Small intestine (tissue), 7 donors: ENCODE measurements around the gene SLC39A1. TPM values are rescaled to one million over a fixed set of nuclear protein-coding genes. Genes with fewer than 3 reads are reported as not detected.

Source experiments
- DNase-seq, 2 donors: peaks; one replicate each; pipeline versions ENCODE4 v3.0.0 to v3.0.0-alpha.2; 2013
- FAIRE-seq: peaks from 2 replicates; lab custom pipeline; 2012; peaks lifted over from hg19 to GRCh38; lab: Jason Lieb, UNC
- H3K27ac ChIP-seq, 3 donors: one replicate each; pipeline ENCODE4 v1.5.1; 2013; ENCODE audit warnings: low read length in 2 of 3, mild to moderate bottlenecking in 2 of 3, control low read depth in 1 of 3, inconsistent platforms in 1 of 3, low read depth in 1 of 3, moderate library complexity in 1 of 3
- H3K27me3 ChIP-seq, 3 donors: one replicate each; pipeline ENCODE4 v1.6.1; 2013; ENCODE audit warnings: low read length in 3 of 3, inconsistent platforms in 1 of 3; ENCODE audit not compliant: control insufficient read depth in 3 of 3, insufficient read depth in 3 of 3
- H3K36me3 ChIP-seq, 3 donors: one replicate each; pipeline ENCODE4 v1.6.1; 2013; ENCODE audit warnings: low read length in 3 of 3, inconsistent platforms in 1 of 3, low read depth in 1 of 3, mild to moderate bottlenecking in 1 of 3, moderate library complexity in 1 of 3; ENCODE audit not compliant: control insufficient read depth in 3 of 3, insufficient read depth in 2 of 3
- H3K4me1 ChIP-seq, 3 donors: one replicate each; pipeline ENCODE4 v1.6.1; 2013; ENCODE audit warnings: low read length in 2 of 3, inconsistent platforms in 1 of 3, low read depth in 1 of 3, mild to moderate bottlenecking in 1 of 3, moderate library complexity in 1 of 3; ENCODE audit not compliant: control insufficient read depth in 3 of 3, insufficient read depth in 2 of 3
- H3K4me3 ChIP-seq, 3 donors: one replicate each; pipeline ENCODE4 v1.5.1; 2013; ENCODE audit warnings: low read length in 3 of 3, control low read depth in 1 of 3, inconsistent platforms in 1 of 3, low read depth in 1 of 3, mild to moderate bottlenecking in 1 of 3, moderate library complexity in 1 of 3
- H3K9me3 ChIP-seq, 2 donors: one replicate each; pipeline ENCODE4 v1.6.1; 2013; ENCODE audit warnings: low read depth in 1 of 2, low read length in 1 of 2; ENCODE audit not compliant: control insufficient read depth in 2 of 2, insufficient read depth in 1 of 2
- WGBS, 3 donors: extraction: QIAGEN DNeasy Blood & Tissue Kit; methylation state at CpG; one replicate each; pipeline ENCODE4 v1.1.7; 2013; 5-methylcytosine and 5-hydroxymethylcytosine counted together
- polyA plus RNA-seq, 4 donors: library from polyadenylated mRNA; stranded (reverse) in 3 of 4; unstranded in 1 of 4; fragments of 200-250 nt in 3 of 4; fragments of 120-200 nt in 1 of 4; gene quantifications; one replicate each; pipeline versions ENCODE4 v1.2.1 to v1.2.3, GENCODE V29; 2013
- donor health status: healthy with polysubstance abuse.
- donor health status: control.
- donor health status: control.
- donor health status: Bipolar disorder and iron deficiency.
- donor health status: healthy.

The SLC39A1 gene
- polyA plus RNA-seq, 4 donors, result 23.7 to 100 (median 65.4) TPM

DNA sequence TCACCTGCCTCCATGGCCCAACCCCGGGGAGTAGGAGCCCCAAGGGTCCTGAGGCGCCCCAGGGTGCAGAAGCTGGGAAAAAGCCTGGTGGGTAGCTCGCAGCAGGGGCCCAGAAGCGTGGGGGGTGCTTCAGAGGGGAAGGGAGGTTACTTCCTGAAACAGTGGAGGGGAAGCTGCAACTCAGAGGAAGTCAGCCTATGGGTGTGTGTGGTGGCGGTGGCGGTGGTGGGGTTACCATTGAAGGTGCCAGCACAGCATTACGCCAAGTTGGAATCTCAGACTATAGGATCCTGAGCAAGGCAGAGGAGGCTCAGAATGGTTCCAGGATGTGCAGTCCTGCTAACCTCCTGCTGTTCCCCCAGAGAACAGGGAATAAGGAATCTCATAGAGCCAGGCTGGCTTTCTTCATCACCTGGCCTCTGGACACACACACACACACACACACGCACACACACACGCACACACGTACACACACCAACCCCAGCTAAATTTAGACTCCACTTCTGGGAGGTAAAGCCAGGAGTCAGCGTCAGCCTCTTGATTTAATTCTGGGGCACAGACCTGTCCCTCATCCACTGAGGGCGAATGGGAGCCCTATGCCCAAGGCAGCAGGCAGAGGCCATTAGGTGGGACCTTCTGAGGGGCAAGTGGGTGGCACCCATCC lies 18.1 kb downstream of the SLC39A1 start:
- Histone ChIP-seq H3K36me3 (peaks cover 4 to 74% (median 16%) of the 10 kb centered on the region in 3 donors), H3K27ac (peak overlapping the region; percentile 88 to 97 (median 91)), H3K9me3 (no peaks in the 10 kb centered on the region), H3K4me1 (peaks cover 0 to 7% (median 0%) of the 10 kb centered on the region in 3 donors), H3K27me3 (no peaks in the 10 kb centered on the region), H3K4me3 (peak overlapping the region; percentile 87 to 95 (median 90))
- WGBS, 3 donors, result 19 to 27% (median 20%) methylated on average over 10 to 12 of the region's 12 CpGs
- DNase-seq, result peak in 1 of 2 donors; percentile 46
- FAIRE-seq, result no peak

- Histone ChIP-seq H3K4me1 (peaks cover 0 to 7% (median 0%) of the 10 kb centered on the region in 3 donors), H3K36me3 (peaks cover 4 to 76% (median 20%) of the 10 kb centered on the region in 3 donors), H3K27me3 (no peaks in the 10 kb centered on the region), H3K9me3 (no peaks in the 10 kb centered on the region), H3K27ac (peak overlapping the region in 2 of 3 donors; percentile 88 to 97), H3K4me3 (peak overlapping the region; percentile 87 to 95 (median 90))
- FAIRE-seq, result no peak
- no peak for DNase-seq
- WGBS, 3 donors, result 48 to 63% (median 57%) methylated on average over 3 of the region's 3 CpGs
These were observed 18.6 kb downstream of the SLC39A1 start for GRCh38 chr1:153944827-153945117.

DNA sequence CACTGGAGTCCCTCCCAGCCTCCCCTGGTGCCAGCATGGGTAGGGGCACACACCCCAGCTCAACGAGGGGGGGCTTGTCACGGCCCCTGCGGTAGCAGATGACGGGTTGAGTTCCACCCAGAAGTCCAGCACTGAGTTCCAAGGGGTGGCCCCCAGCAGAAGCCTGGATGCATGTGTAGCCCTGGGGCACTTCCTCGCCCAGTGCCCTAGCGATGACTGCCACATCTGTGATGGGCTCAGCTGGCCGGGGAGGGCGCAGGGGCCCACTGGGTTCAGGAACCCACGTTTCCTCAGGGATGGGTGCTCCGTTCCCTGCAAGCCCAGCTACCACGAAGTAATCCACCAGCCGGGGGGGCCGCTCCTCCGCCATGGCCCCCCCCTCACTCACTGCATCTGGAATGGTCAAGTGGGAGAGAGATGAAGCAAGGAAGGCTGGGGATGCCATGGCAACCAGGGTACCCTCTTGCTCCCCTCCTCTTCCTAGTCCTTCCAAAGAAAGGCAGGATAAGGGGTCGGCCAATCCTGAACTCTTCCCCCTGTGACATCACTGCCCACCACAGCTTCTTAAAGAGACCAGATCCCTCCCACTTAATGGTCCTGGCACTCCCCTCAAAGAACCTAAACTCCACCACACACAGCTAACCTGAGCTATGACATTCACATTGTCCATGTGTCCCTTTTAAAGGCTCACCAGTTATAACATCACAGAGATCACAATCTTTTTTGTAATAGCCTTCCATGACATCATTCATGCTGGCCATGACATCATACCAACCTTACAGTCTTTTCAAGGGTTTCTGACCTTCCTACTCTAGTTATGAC lies 19.1 kb downstream of the SLC39A1 start:
- WGBS, 3 donors, result 86 to 87% (median 87%) methylated on average over 15 of the region's 15 CpGs
- H3K4me3 ChIP-seq, result no peak overlapping the region
- peaks cover 8 to 77% (median 19%) of the 10 kb centered on the region in 3 donors for H3K36me3 ChIP-seq
- H3K27ac ChIP-seq, result peak overlapping the region in 1 of 3 donors; percentile 97
- peaks cover 0 to 7% (median 0%) of the 10 kb centered on the region in 3 donors for H3K4me1 ChIP-seq
- H3K27me3 ChIP-seq, result no peaks in the 10 kb centered on the region
- FAIRE-seq (no peak), DNase-seq (no peak)
- no peaks in the 10 kb centered on the region for H3K9me3 ChIP-seq

GRCh38 chr1:153942766-153943549 lies 20.4 kb downstream of the SLC39A1 start:
- FAIRE-seq, result no peak
- no peak for DNase-seq
- whole genome bisulfite sequencing, 3 donors, result 89 to 92% (median 91%) methylated on average over 11 of the region's 11 CpGs
- no peak overlapping the region for H3K27ac ChIP-seq
- no peaks in the 10 kb centered on the region for H3K27me3 ChIP-seq
- H3K36me3 ChIP-seq, result peaks cover 4 to 72% (median 15%) of the 10 kb centered on the region in 3 donors
- peaks cover 0 to 7% (median 0%) of the 10 kb centered on the region in 3 donors for H3K4me1 ChIP-seq
- no peak overlapping the region for H3K4me3 ChIP-seq
- H3K9me3 ChIP-seq, result no peaks in the 10 kb centered on the region

DNA sequence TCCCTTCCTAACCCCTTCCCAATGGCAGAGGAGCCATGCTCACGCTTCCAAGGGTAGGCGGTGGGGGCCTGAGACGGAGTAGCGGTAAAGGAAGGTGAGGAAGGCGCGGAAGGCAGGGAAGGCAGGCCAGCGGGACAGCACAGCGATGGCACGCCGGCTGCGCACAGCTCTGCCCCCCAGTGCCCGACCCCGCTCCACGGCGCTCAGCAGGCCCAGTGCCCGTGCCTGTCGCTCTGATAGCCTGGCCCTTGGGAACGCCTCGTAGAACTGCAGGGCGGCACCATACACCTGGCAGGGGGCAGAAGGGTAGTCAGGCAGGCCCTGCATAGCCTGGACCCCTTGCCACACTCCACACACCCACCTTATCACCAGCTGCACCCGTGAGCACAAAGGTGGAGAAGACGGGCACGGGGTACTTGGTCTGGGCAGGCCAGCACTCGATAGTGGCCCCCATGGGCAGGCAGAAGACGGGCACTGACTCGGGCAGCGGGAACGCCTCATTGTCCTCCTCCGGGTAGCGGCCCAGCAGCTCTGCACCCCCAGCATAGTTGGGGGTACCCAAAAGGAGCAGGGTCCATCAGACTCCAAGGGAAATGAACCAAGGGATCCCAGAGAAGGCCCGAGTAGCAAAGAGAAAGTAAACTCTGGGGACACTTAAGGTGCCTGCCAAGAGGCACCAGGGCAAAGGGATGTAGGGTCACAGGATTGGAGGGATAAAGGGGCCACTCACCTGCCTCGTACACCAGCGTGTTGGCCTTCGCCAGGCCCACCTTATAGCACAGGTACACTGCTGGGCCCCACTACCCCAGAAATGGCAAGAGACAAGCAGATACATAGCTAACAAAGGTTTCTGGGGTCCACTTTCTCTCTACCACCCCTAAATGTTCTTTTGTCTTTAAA lies 21.3 kb downstream of the SLC39A1 start:
- WGBS, 3 donors, result 93 to 94% (median 94%) methylated on average over 29 to 34 of the region's 34 CpGs
- DNase-seq (no peak), FAIRE-seq (no peak)
- H3K9me3 ChIP-seq, result no peaks in the 10 kb centered on the region
- H3K4me1 ChIP-seq, result peaks cover 0 to 7% (median 0%) of the 10 kb centered on the region in 3 donors
- no peaks in the 10 kb centered on the region for H3K27me3 ChIP-seq
- H3K36me3 ChIP-seq, result peaks cover 4 to 72% (median 15%) of the 10 kb centered on the region in 3 donors
- H3K27ac ChIP-seq, result no peak overlapping the region
- H3K4me3 ChIP-seq, result no peak overlapping the region

DNA sequence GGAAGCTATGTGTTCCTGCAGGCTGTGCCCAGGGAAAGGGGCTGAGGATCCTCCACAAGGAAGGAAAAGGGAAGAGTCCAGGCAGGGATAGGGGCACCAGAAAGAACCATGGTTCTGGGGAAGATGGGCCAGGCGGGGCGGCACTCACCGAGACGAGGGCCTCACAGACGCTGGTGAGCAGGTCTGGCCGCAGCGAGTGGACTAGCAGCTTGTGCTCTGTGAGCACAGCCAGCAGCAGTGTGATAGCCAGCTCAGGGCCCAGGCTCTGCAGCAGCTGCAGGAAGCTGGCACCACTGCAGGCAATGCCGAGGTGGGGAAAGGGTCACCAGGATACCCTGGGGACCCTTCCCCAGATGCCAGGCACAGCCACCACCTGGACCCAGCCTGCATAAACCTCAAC lies 22.6 kb downstream of the SLC39A1 start:
- no peak for FAIRE-seq
- WGBS, 3 donors, result 89 to 94% (median 92%) methylated on average over 8 of the region's 8 CpGs
- no peak for DNase-seq

DNA sequence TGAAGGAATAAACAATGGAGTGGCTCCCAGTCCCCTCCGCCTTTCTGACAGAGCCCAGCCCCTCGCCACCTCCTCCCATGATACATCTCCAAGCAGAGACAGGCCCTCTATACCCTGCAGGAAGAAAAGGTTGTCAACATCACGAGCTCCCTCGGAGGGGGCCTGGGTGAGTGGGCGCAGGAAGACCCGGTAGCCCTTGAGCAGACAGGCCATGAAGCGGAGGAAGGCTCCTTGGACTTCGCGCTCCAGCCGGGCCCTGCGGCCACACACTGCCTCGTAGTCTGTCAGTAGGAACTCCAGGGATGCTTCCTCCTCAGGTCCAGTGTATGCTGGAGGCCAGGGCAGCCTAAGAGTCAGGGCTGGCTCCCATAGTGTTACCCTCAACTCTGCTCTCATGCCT lies 23.9 kb downstream of the SLC39A1 start:
- Histone ChIP-seq H3K27me3 (no peaks in the 10 kb centered on the region), H3K4me3 (no peak overlapping the region), H3K36me3 (peaks cover 9 to 87% (median 25%) of the 10 kb centered on the region in 3 donors), H3K9me3 (no peaks in the 10 kb centered on the region), H3K27ac (no peak overlapping the region), H3K4me1 (no peaks in the 10 kb centered on the region)
- DNase-seq, result no peak
- 96 to 97% (median 96%) methylated on average over 12 of the region's 12 CpGs for WGBS, 3 donors
- no peak for FAIRE-seq

More for the DNA sequence above, 22.6 kb downstream of the SLC39A1 start:
- Histone ChIP-seq H3K36me3 (peaks cover 6 to 81% (median 20%) of the 10 kb centered on the region in 3 donors), H3K4me3 (no peak overlapping the region), H3K27me3 (no peaks in the 10 kb centered on the region), H3K27ac (no peak overlapping the region), H3K4me1 (peaks cover 0 to 7% (median 0%) of the 10 kb centered on the region in 3 donors), H3K9me3 (no peaks in the 10 kb centered on the region)
